SK-N-MC (cell line): ENCODE results near the gene CDH22.

Source experiments
- DNase-seq: peaks from one replicate; pipeline ENCODE4 v3.0.0-alpha.2; 2011; ENCODE audit warnings: low read depth, low spot score
- H3K27ac ChIP-seq: fragments of 200-600 bp; sonication (generic); 2 replicates; pipeline ENCODE4 v1.5.1; 2016; ENCODE audit warnings: mixed run types
- H3K36me3 ChIP-seq: fragments of 200-600 bp; sonication (generic); 2 replicates; pipeline ENCODE4 v1.6.1; 2017; ENCODE audit warnings: antibody characterized with exemption, low read length, mixed read lengths; ENCODE audit not compliant: insufficient read depth
- H3K4me3 ChIP-seq: fragments of 200-600 bp; sonication (generic); 2 replicates; pipeline ENCODE4 v1.5.1; 2016
- H3K9ac ChIP-seq: fragments of 200-600 bp; sonication (generic); 2 replicates; pipeline ENCODE4 v1.8.0; 2017; ENCODE audit warnings: mixed run types, mixed read lengths; ENCODE audit not compliant: insufficient read length
- H3K9me3 ChIP-seq: fragments of 200-600 bp; sonication (generic); 2 replicates; pipeline ENCODE4 v1.6.1; 2017; ENCODE audit warnings: low read depth, mild to moderate bottlenecking, antibody characterized with exemption, low read length, moderate library complexity, mixed read lengths
- EZH2 ChIP-seq: fragments of 200-600 bp; sonication (generic); IDR thresholded peaks from one replicate; pipeline ENCODE4 v1.6.1; 2017; ENCODE audit warnings: antibody characterized with exemption
- FOXP2 ChIP-seq: optimal IDR thresholded peaks from 2 replicates; pipeline ENCODE3; 2011; ENCODE audit warnings: mild to moderate bottlenecking, moderate library complexity; ENCODE audit not compliant: insufficient read depth; ENCODE audit errors: extremely low read length, control extremely low read depth
- POLR2AphosphoS5 ChIP-seq: IDR thresholded peaks from 2 replicates; pipeline ENCODE4 v1.6.1; 2012; ENCODE audit warnings: mild to moderate bottlenecking, low read depth, low read length, borderline replicate concordance

CDH22 gene

DNA sequence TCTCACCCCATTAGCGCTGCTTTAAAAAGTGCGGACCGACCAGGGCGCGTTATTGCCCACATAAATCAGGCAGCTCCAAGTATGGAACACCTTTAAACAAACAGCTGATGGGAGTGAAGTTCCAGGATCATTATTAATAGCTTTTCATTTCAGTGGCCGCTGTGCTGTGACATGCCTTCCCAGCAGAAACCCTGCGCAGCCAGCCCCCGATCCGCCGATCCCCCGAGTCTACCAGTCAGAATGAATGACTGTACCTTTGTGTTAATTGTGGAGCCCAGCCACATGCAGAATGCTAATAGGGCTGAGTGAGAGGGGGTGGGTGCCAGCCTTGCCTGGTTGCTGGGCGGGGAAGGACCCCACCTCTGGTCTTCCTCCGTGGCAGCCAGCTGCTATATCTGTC is 21.9 kb downstream of the CDH22 start:
- no peak for TF ChIP-seq FOXP2
- no peak for TF ChIP-seq POLR2AphosphoS5
- TF ChIP-seq EZH2, result no peak
- Histone ChIP-seq H3K36me3 (no peaks in the 10 kb centered on the region), H3K9me3 (no peaks in the 10 kb centered on the region), H3K4me3 (no peak overlapping the region), H3K9ac (no peak overlapping the region), H3K27ac (no peak overlapping the region)
- no peak for DNase-seq

DNA sequence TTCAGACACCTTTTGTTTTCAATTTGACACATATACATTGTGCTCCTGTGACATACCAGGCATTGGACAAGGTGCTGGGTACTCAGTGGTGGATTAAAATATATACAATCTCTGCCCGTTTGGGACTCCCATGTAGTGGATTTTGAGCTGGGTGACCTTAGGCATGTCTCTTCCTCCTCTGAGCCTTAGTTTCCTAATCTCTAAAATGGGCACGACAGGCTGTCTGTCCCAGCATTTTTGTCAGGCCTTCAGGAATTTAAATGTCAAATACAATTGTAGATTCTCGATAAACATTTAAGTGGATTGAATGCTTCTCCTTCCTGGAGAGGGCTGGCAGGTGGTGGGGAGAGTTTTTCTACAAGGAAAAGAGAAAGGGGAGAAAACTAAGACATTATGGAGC is 22.6 kb downstream of the CDH22 start:
- Histone ChIP-seq H3K9ac (no peak overlapping the region), H3K36me3 (no peaks in the 10 kb centered on the region), H3K27ac (no peak overlapping the region), H3K9me3 (no peaks in the 10 kb centered on the region), H3K4me3 (no peak overlapping the region)
- TF ChIP-seq EZH2 (no peak), POLR2AphosphoS5 (no peak), FOXP2 (no peak)
- DNase-seq, result no peak

DNA sequence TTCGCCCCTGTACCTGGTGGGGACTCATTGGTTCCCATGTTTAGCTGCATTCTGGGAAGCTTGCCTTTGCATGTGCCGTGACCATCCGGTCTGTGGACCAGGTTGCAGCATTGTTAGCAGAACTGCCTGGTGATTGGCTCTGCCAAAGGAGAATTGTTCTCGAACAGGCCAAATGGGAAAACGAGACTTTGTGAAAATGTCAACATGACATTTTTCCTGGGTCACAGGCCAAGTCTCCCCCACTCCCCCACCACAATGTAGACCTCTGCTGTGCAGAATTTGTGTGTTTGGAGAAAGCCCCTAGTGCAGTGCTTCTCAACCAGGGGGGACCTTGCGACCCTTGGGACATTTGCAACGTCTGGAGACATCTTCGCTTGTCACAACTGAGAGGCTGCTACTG is 23.2 kb downstream of the CDH22 start:
- Histone ChIP-seq H3K9me3 (no peaks in the 10 kb centered on the region), H3K27ac (no peak overlapping the region), H3K9ac (no peak overlapping the region), H3K4me3 (no peak overlapping the region), H3K36me3 (no peaks in the 10 kb centered on the region)
- no peak for DNase-seq
- TF ChIP-seq EZH2 (no peak), FOXP2 (no peak), POLR2AphosphoS5 (no peak)

DNA sequence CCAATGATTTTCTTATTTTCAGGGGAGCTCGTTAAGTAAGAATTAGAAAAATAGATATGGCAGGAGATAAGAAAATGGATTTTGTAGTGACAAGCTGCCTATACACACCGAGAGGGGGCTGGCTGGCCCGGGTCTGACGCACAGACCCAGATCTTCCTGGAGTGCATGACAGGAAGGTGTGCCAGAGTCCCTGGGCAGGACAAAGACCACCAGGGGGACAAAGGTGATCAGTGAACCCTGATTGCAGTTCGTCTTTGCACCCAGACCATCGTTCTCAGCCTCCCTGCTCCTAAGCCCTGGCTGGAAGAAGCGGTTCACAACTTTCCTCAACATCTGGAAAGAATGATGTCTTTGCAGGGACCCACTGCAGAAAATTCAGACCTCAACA is 24.3 kb downstream of the CDH22 start:
- DNase-seq, result no peak
- Histone ChIP-seq H3K36me3 (no peaks in the 10 kb centered on the region), H3K27ac (no peak overlapping the region), H3K9ac (no peak overlapping the region), H3K9me3 (no peaks in the 10 kb centered on the region), H3K4me3 (no peak overlapping the region)
- TF ChIP-seq EZH2 (no peak), FOXP2 (no peak), POLR2AphosphoS5 (no peak)

DNA sequence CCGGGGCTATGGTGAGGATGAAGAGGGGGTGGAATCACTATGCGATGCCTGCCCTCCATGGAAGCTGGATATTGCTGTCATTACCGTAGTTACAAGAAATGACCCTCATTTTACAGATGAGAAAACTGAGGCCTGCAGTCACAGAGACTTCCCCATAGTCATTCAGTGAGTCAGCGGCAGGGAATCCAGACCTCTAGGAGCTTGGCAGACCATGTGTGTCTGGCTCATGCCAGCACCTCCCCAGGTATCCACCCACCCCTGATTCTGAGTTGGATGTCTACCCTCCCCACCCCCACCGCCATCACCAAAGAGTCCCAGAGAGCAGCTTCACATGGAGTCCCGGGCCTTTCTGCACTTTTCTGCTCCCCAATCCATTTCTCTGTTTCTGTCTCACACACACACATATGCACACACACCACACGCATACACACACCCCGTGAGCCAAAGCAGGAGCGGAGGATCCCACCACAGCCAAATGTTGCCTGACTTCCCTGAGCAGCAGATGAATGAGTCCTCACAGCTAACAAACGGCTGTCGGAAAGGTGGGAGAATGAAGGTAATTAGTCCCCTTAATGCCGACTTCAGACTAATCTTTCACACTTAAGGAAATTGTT is 24.8 kb downstream of the CDH22 start:
- H3K36me3 ChIP-seq, result no peaks in the 10 kb centered on the region
- H3K4me3 ChIP-seq, result no peak overlapping the region
- no peak for DNase-seq
- TF ChIP-seq FOXP2, result no peak
- TF ChIP-seq POLR2AphosphoS5, result no peak
- TF ChIP-seq EZH2, result no peak
- H3K27ac ChIP-seq, result no peak overlapping the region
- no peak overlapping the region for H3K9ac ChIP-seq
- H3K9me3 ChIP-seq, result no peaks in the 10 kb centered on the region

DNA sequence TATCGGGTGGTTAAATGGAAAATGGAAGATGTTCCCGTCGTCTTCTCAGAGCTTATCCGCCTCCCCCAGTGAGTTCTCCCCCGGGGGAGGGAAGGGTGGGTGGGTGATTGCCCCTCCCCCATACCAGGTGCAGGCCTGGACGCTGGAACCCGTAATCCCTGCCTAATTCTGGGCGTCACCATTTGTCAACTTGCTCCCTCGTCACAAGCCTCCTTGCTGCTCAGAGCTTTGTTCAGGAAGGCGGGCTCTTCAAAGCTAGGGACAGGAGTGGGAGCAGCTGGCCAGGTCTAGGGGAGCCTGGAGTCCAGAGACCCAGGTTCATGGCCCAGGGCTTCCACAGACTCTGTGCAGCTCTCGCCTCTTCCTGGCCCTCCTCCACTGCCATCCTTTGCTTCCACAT is 25.6 kb downstream of the CDH22 start:
- H3K4me3 ChIP-seq, result no peak overlapping the region
- H3K9ac ChIP-seq, result no peak overlapping the region
- no peaks in the 10 kb centered on the region for H3K36me3 ChIP-seq
- H3K9me3 ChIP-seq, result no peaks in the 10 kb centered on the region
- DNase-seq, result no peak
- H3K27ac ChIP-seq, result no peak overlapping the region
- TF ChIP-seq FOXP2 (no peak), POLR2AphosphoS5 (no peak), EZH2 (no peak)

DNA sequence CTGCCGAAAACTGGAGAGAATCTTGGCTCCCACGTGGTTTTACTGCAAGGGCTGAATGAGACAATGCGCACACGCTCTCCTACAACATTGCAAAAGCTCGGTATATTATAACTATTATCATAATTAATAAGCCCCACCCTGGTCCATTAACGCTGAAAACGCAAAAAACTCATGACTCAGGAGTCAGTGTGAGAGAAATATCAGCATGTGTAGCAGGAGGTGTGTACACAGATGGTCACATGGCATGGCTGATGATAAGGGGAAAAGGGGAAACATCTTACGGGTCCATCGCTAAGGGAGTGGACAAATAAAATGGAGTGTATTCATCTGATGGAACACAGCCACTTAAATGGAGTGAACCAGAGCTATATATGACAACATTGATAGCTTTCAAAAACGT is 29.2 kb downstream of the CDH22 start:
- Histone ChIP-seq H3K9ac (no peak overlapping the region), H3K36me3 (no peaks in the 10 kb centered on the region), H3K4me3 (no peak overlapping the region), H3K9me3 (no peaks in the 10 kb centered on the region), H3K27ac (no peak overlapping the region)
- no peak for TF ChIP-seq EZH2
- TF ChIP-seq FOXP2, result no peak
- no peak for TF ChIP-seq POLR2AphosphoS5
- no peak for DNase-seq

DNA sequence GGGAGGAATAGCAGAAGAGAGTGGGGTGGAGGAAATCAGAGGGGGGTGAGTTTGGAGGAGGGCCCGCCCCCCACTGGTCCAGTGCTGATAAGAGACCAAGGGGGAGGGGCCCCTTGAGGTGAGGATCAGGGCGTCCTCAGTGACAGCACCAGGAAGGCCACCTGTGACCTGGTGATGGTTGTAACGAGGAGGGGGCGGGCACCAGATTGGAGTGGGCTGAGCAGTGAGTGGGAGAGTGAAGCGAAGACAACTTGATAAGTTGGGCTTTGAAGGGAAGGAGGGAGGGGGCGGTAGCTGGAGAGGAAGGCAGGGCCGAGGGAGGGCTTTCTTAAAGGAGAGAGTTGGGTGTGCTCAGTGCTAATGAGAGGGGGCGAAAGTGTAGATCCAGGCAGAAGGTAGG is 30.7 kb downstream of the CDH22 start:
- Histone ChIP-seq H3K9ac (no peak overlapping the region), H3K36me3 (no peaks in the 10 kb centered on the region), H3K27ac (no peak overlapping the region), H3K4me3 (no peak overlapping the region), H3K9me3 (no peaks in the 10 kb centered on the region)
- DNase-seq, result no peak
- TF ChIP-seq POLR2AphosphoS5 (no peak), FOXP2 (no peak), EZH2 (no peak)

DNA sequence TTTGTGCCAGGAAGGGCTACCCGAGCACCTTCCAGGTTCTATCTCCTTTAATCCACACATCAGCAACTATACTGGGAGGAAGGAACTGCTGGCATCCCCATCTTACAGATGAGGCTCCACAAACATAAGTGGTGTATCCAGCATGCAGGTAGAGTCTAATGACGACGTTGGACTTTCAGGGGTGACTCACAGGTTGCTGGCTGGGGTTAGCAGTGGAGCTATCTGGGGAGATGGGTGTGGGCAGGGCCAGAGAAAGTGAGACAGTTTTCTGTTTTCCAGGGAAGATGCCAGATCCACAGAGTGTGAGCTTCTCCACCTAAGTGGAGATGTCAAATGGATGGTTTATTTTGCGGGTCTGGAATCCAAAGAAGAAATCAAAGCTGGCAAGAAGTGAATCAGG is 31.8 kb downstream of the CDH22 start:
- Histone ChIP-seq H3K4me3 (no peak overlapping the region), H3K9me3 (no peaks in the 10 kb centered on the region), H3K36me3 (no peaks in the 10 kb centered on the region), H3K27ac (no peak overlapping the region), H3K9ac (no peak overlapping the region)
- no peak for DNase-seq
- TF ChIP-seq FOXP2 (no peak), POLR2AphosphoS5 (no peak), EZH2 (no peak)

DNA sequence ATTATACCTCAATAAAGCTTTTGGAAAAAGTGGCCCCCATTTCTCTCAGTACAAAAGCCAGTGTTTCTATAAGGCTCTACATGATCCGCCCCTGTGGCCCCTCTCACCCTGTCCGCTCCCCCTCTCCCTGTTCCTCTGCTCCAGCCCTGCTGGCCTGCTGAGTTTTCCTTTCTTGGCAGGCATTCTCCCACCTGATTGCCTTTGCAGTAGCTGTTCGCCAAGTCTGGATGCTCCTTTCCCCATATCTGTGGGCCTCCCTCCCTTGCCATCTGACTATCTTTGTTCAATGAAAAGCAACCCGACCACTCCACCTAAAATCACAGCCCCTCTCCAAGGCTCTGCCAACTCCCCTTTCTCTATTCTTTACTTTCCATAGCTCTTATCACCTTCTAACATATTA is 33.2 kb downstream of the CDH22 start:
- Histone ChIP-seq H3K9me3 (no peaks in the 10 kb centered on the region), H3K27ac (no peak overlapping the region), H3K36me3 (no peaks in the 10 kb centered on the region), H3K9ac (no peak overlapping the region), H3K4me3 (no peak overlapping the region)
- TF ChIP-seq FOXP2 (no peak), EZH2 (no peak), POLR2AphosphoS5 (no peak)
- DNase-seq, result no peak
